K562 (cell line): ENCODE data around the gene RNF223. TPM values are rescaled to one million over a fixed set of nuclear protein-coding genes. Genes with fewer than 3 reads are reported as not detected.

Source experiments
- ATAC-seq: fragments of 200-7000 bp; cut with Tn5 transposase; 3 replicates; pipeline ENCODE4 v1.9.1; 2020; ENCODE audit warnings: moderate library complexity
- BruUV-seq: library from RNA; stranded (reverse); fragments of 400-500 nt; replicated peaks from 2 replicates; lab custom pipeline; 2021; lab: Mats Ljungman, UMichigan
- CTCF ChIA-PET: fragments of 300-600 bp; formaldehyde crosslinking; extraction: SDS; loops from one replicate; lab custom pipeline; 2021; ENCODE audit warnings: low intra/inter-chr PET ratio; lab: Yijun Ruan, JAX
- POLR2A ChIA-PET: fragments of 300-600, 350-650 bp; sonication (Branson Sonifier 250); formaldehyde crosslinking; extraction: SDS; loops from one replicate; lab custom pipeline; 2021; ENCODE audit warnings: antibody characterized with exemption, inconsistent platforms; lab: Yijun Ruan, JAX
- DNase-seq, 4 experiments: peaks; one replicate each; pipeline versions ENCODE4 v3.0.0 to v3.0.0-alpha.2; 2011 to 2018; ENCODE audit warnings: low spot score in 3 of 4, mixed read lengths in 3 of 4; ENCODE audit errors: extremely low read depth in 1 of 4
- FAIRE-seq: peaks from 2 replicates; lab custom pipeline; 2011; peaks lifted over from hg19 to GRCh38; lab: Jason Lieb, UNC
- H2AFZ ChIP-seq: 2 replicates; pipeline ENCODE4 v1.6.0; 2011; ENCODE audit warnings: low read depth, low read length, control low read depth, inconsistent platforms
- H3K27ac ChIP-seq: fragments of 200-600 bp; 3 replicates; pipeline ENCODE4 v1.8.0; 2011; ENCODE audit warnings: low read depth, mild to moderate bottlenecking, control low read depth, inconsistent platforms, low read length, moderate library complexity, mixed read lengths; ENCODE audit errors: extremely low read depth
- H3K27me3 ChIP-seq, 2 experiments: fragments of 300-600 bp in 1 of 2; 2 replicates in 1 of 2; 3 replicates in 1 of 2; pipeline versions ENCODE4 v1.6.0 to v1.8.0; 2011; ENCODE audit warnings: inconsistent platforms in 2 of 2, low read length in 2 of 2, mild to moderate bottlenecking in 1 of 2, mixed read lengths in 1 of 2, moderate library complexity in 1 of 2; ENCODE audit not compliant: control insufficient read depth in 2 of 2, insufficient read depth in 2 of 2
- H3K36me3 ChIP-seq: fragments of 300-600 bp; 3 replicates; pipeline ENCODE4 v1.8.0; 2011; ENCODE audit warnings: mild to moderate bottlenecking, low read length, inconsistent platforms; ENCODE audit not compliant: control insufficient read depth, insufficient read depth
- H3K4me1 ChIP-seq, 2 experiments: fragments of 200-600 bp in 1 of 2; replicated peaks in 1 of 2; 2 replicates in 1 of 2; 3 replicates in 1 of 2; pipeline versions ENCODE4 v1.5.1 to v1.8.0; 2011; ENCODE audit warnings: inconsistent platforms in 2 of 2, low read length in 2 of 2, mild to moderate bottlenecking in 1 of 2, mixed read lengths in 1 of 2, moderate library complexity in 1 of 2; ENCODE audit not compliant: control insufficient read depth in 2 of 2, insufficient read depth in 2 of 2
- H3K4me2 ChIP-seq: 2 replicates; pipeline ENCODE4 v1.6.1; 2011; ENCODE audit warnings: low read length, control low read depth, inconsistent platforms, mixed read lengths; ENCODE audit not compliant: insufficient read depth
- H3K4me3 ChIP-seq: fragments of 200-600 bp; sonication (generic), shearing (Covaris generic); 2 replicates; pipeline ENCODE4 v1.5.1; 2016; ENCODE audit warnings: control low read depth, inconsistent platforms
- H3K79me2 ChIP-seq: fragments of 200-600 bp; 3 replicates; pipeline ENCODE4 v1.8.0; 2011; ENCODE audit warnings: low read length, inconsistent platforms; ENCODE audit not compliant: control insufficient read depth, insufficient read depth
- H3K9ac ChIP-seq, 2 experiments: 2 replicates each; pipeline versions ENCODE4 v1.6.0 to v1.6.1; 2011; ENCODE audit warnings: low read depth in 2 of 2, low read length in 2 of 2, control low read depth in 1 of 2, inconsistent platforms in 1 of 2, mild to moderate bottlenecking in 1 of 2, mixed read lengths in 1 of 2; ENCODE audit not compliant: insufficient read depth in 1 of 2
- H3K9me1 ChIP-seq: one replicate; pipeline ENCODE4 v1.6.0; 2011; ENCODE audit warnings: inconsistent platforms, mild to moderate bottlenecking, low read length, moderate library complexity; ENCODE audit not compliant: control insufficient read depth, insufficient read depth
- H3K9me3 ChIP-seq: replicated peaks from 2 replicates; pipeline ENCODE4 v1.5.1; 2011; ENCODE audit warnings: low read depth, low read length, inconsistent platforms; ENCODE audit not compliant: control insufficient read depth, insufficient read depth
- H4K20me1 ChIP-seq: replicated peaks from 2 replicates; pipeline ENCODE4 v1.6.1; 2011; ENCODE audit warnings: low read length, inconsistent platforms, mixed read lengths; ENCODE audit not compliant: control insufficient read depth, insufficient read depth
- EWSR1 ChIP-seq: fragments of 450-650 bp; IDR thresholded peaks from 2 replicates; pipeline ENCODE4 v1.6.1; 2018; ENCODE audit warnings: borderline replicate concordance, mild to moderate bottlenecking, low read depth, moderate library complexity; ENCODE audit not compliant: partially characterized antibody
- GATAD2B ChIP-seq: fragments of 450-650 bp; IDR thresholded peaks from 2 replicates; pipeline ENCODE4 v1.6.1; 2017; ENCODE audit warnings: mild to moderate bottlenecking, borderline replicate concordance
- MTF1 ChIP-seq: fragments of 250-450 bp; sonication (Bioruptor Pico); IDR thresholded peaks from 2 replicates; pipeline ENCODE4 v1.9.0; 2021; ENCODE audit warnings: moderate library complexity, mild to moderate bottlenecking, inconsistent platforms, borderline replicate concordance
- MYNN ChIP-seq, 2 experiments: sonication (generic); formaldehyde crosslinking in 1 of 2; IDR thresholded peaks; 2 replicates each; pipeline versions ENCODE4 v1.5.0 to v1.6.1; 2016 to 2020; ENCODE audit warnings: antibody characterized with exemption in 1 of 2, missing genetic modification reagents in 1 of 2
- PHB ChIP-seq: fragments of 250-450 bp; sonication (Bioruptor Pico); IDR thresholded peaks from 2 replicates; pipeline ENCODE4 v1.5.0; 2021
- SRF ChIP-seq, 2 experiments: fragments of 250-450, 450-650 bp in 1 of 2; sonication (Bioruptor Pico) in 1 of 2; sonication (generic) in 1 of 2; formaldehyde crosslinking; IDR thresholded peaks; 2 replicates each; pipeline versions ENCODE4 v1.5.0 to v1.5.1; 2020 to 2022; ENCODE audit warnings: mild to moderate bottlenecking in 1 of 2, missing genetic modification reagents in 1 of 2
- XRCC5 ChIP-seq: fragments of 200-400 bp; formaldehyde crosslinking; IDR thresholded peaks from 2 replicates; pipeline ENCODE4 v1.6.1; 2017; ENCODE audit warnings: low read depth, mild to moderate bottlenecking, low read length
- ZNF232 ChIP-seq: sonication (generic); formaldehyde crosslinking; IDR thresholded peaks from 2 replicates; pipeline ENCODE4 v1.8.0; 2022; ENCODE audit warnings: mild to moderate bottlenecking, missing genetic modification reagents
- WGBS: fragments of 100-300 bp; shearing (Covaris generic); methylation state at CpG from one replicate; pipeline ENCODE4 v1.1.6; 2016; ENCODE audit warnings: low coverage, mixed read lengths; ENCODE audit not compliant: insufficient coverage; ENCODE audit errors: missing lambda C conversion rate; 5-methylcytosine and 5-hydroxymethylcytosine counted together
- in situ Hi-C: fragments of 300-500 bp; cut with MboI; formaldehyde crosslinking; loops from 4 replicates; pipeline ENCODE4 v1.15.0; 2018; ENCODE audit warnings: inconsistent platforms, mixed read lengths
- intact Hi-C: fragments of 100-400 bp; cut with micrococcal nuclease; formaldehyde crosslinking; loops from 2 replicates; pipeline ENCODE4 v1.14.2; 2022
- polyA plus RNA-seq, 8 experiments: library from polyadenylated mRNA; depleted of rRNA in 4 of 8; stranded (reverse) in 5 of 8; unstranded in 3 of 8; fragments of >200 nt; fragmentation: Nextera tagmentation in 2 of 8; fragmentation: Illumina TruSeq in 1 of 8; extraction: Ambion mirVana in 2 of 8; extraction: Trizol in 1 of 8; gene quantifications; 2 replicates each; pipeline versions ENCODE4 v1.2.1 to v1.2.3, GENCODE V29; 2011 to 2014; ENCODE audit warnings: inconsistent platforms in 1 of 8, missing spikeins in 1 of 8
- total RNA-seq, 7 experiments: library from RNA; depleted of rRNA in 6 of 7; stranded (reverse); fragments of >200 nt in 6 of 7; fragmentation: Illumina TruSeq in 2 of 7; extraction: Trizol in 2 of 7; gene quantifications; 2 replicates each; pipeline versions ENCODE4 v1.2.1 to v1.2.3, GENCODE V29; 2011 to 2021; ENCODE audit warnings: low replicate concordance in 1 of 7
- TF ChIP-seq, protein P1 (sequence below): IDR thresholded peaks from 2 replicates; pipeline ENCODE4 v1.6.1; 2014; ENCODE audit warnings: antibody characterized with exemption
- TF ChIP-seq, protein P2 (sequence below): fragments of 250-450 bp; sonication (Bioruptor Pico); IDR thresholded peaks from 2 replicates; pipeline ENCODE4 v1.4.0; 2020; ENCODE audit warnings: mild to moderate bottlenecking, moderate library complexity, borderline replicate concordance

RNF223 gene
- total and polyA plus RNA-seq, 9 of the 15 experiments (the other 6 are each of a cell fraction or from before 2014, with no cell fraction given): 0.04 to 0.32 TPM; not detected in 7

DNA sequence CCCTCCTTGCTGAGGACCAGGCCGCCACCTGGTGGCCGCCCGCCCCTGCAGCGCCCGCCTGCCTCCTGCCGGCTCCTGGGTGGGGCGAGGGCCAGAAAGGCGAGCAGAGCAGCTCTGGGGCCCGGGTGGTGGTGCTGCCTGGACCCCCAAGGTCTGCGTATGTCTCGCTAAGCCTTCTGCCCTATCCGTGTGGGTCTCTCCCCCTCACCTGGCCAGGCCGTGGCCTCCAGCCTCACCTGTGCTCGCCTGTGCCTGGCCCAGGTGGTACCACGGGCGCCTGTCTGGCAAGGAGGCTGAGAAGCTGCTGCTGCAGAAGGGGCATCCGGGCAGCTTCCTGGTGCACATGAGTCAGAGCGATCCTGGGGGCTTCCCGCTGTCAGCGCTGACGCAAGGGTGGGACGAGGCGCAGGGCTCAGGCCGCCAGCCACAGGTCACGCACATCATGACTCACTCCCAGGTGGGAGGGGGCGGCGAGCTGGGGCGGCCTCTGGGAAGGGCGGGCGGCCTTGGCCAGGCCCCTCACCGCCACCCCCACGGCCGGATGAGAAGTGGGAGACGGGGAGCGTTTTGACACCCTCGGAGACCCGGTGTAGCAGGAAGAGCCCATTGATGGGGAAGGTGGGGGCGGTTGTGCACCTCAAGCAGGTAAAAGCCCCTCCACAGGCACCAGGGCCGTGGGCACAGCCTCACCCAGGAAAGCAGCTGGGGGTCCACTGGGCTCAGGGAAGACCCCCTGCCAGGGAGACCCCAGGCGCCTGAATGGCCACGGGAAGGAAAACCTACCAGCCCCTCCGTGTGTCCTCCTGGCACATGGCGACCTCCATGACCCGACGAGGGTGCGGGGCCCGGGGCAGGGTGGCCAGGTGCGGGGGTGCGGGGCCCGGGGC, 9.9 kb downstream of the RNF223 start:
- in situ Hi-C loops (loop anchor here (10.0 kb wide), 1 partner anchor 79 kb away; the partner anchor contains the start of gene PERM1), intact Hi-C loops (loop anchor here (1.0 to 5.0 kb wide), 4 partner anchors 42 to 142 kb away; partner anchors contain the start of genes AGRN, HES4 and SAMD11)
- Histone ChIP-seq H4K20me1 (no peaks in the 10 kb centered on the region; the same call in 1 of the 2 replicates), H3K79me2 (no peaks in the 10 kb centered on the region), H3K36me3 (no peaks in the 10 kb centered on the region), H3K27ac (peak overlapping the region; percentile 84), H3K27me3 (no peaks in the 10 kb centered on the region), H3K4me2 (peak overlapping the region; percentile 91), H3K4me1 (peaks cover 45 to 86% of the 10 kb centered on the region in 2 experiments), H3K4me3 (peak overlapping the region; percentile 34), H3K9ac (peak overlapping the region; percentile 70 to 90; a peak in 3 of 4 replicates), H3K9me1 (peaks cover 4% of the 10 kb centered on the region), H2AFZ (peak overlapping the region; percentile 88), H3K9me3 (no peaks in the 10 kb centered on the region)
- peak; percentile 55 for FAIRE-seq
- DNase-seq: peak; percentile 89 to 92 (median 90)
- ChIA-PET CTCF (interaction anchor here (3.0 kb wide), 1 partner anchor 81 kb away, joined by 27 read pairs; no protein-coding TSS in a partner anchor), POLR2A (interaction anchor here (0.6 kb wide), 2 partner anchors 203 to 1112 kb away, joined by 3 read pairs; no protein-coding TSS in a partner anchor)
- no TSS peak for BruUV-seq
- peak; percentile 81 for ATAC-seq
- 5% methylated on average over 43 of the region's 50 CpGs for WGBS
- TF ChIP-seq SRF (CRISPR knock-in tag; IDR thresholded peaks at IDR 0.05) (0 out of 4 replicates have a peak, but pooled peaks of 1 of the 2 experiments have one; percentile 23), XRCC5 (peak; percentile 90), GATAD2B (peak; percentile 49; the same call in 1 of the 2 replicates), ZNF232 (CRISPR knock-in tag) (no peak), PHB (no peak), MTF1 (CRISPR knock-in tag) (no peak), MYNN (IDR thresholded peaks at IDR 0.05) (peak; percentile 82; the same call in 1 of the 2 replicates), MYNN (CRISPR knock-in tag; IDR thresholded peaks at IDR 0.05) (no peak), EWSR1 (no peak)
- TF ChIP-seq, protein P1, sequence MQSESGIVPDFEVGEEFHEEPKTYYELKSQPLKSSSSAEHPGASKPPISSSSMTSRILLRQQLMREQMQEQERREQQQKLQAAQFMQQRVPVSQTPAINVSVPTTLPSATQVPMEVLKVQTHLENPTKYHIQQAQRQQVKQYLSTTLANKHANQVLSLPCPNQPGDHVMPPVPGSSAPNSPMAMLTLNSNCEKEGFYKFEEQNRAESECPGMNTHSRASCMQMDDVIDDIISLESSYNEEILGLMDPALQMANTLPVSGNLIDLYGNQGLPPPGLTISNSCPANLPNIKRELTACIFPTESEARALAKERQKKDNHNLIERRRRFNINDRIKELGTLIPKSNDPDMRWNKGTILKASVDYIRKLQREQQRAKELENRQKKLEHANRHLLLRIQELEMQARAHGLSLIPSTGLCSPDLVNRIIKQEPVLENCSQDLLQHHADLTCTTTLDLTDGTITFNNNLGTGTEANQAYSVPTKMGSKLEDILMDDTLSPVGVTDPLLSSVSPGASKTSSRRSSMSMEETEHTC: peak; percentile 96
- TF ChIP-seq, protein P2, sequence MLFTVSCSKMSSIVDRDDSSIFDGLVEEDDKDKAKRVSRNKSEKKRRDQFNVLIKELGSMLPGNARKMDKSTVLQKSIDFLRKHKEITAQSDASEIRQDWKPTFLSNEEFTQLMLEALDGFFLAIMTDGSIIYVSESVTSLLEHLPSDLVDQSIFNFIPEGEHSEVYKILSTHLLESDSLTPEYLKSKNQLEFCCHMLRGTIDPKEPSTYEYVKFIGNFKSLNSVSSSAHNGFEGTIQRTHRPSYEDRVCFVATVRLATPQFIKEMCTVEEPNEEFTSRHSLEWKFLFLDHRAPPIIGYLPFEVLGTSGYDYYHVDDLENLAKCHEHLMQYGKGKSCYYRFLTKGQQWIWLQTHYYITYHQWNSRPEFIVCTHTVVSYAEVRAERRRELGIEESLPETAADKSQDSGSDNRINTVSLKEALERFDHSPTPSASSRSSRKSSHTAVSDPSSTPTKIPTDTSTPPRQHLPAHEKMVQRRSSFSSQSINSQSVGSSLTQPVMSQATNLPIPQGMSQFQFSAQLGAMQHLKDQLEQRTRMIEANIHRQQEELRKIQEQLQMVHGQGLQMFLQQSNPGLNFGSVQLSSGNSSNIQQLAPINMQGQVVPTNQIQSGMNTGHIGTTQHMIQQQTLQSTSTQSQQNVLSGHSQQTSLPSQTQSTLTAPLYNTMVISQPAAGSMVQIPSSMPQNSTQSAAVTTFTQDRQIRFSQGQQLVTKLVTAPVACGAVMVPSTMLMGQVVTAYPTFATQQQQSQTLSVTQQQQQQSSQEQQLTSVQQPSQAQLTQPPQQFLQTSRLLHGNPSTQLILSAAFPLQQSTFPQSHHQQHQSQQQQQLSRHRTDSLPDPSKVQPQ (CRISPR knock-in tag): no peak
